Mammary epithelial cell (primary cell): ENCODE data around the gene CYP4F3.

Source experiments
- EZH2 ChIP-seq: IDR thresholded peaks from 2 replicates; pipeline ENCODE4 v1.6.1; 2012; ENCODE audit warnings: low read length, inconsistent platforms, borderline replicate concordance
- TF ChIP-seq, protein P1 (sequence below), 2 donors: IDR thresholded peaks in 1 of 2; conservative IDR thresholded peaks in 1 of 2; 2 replicates each; pipeline ENCODE4 v1.5.1; 2011 to 2012; ENCODE audit warnings: inconsistent platforms in 2 of 2, low read length in 2 of 2, mild to moderate bottlenecking in 2 of 2, control low read depth in 1 of 2, low read depth in 1 of 2; ENCODE audit not compliant: insufficient read depth in 1 of 2; ENCODE audit errors: extremely low read depth in 1 of 2

DNA sequence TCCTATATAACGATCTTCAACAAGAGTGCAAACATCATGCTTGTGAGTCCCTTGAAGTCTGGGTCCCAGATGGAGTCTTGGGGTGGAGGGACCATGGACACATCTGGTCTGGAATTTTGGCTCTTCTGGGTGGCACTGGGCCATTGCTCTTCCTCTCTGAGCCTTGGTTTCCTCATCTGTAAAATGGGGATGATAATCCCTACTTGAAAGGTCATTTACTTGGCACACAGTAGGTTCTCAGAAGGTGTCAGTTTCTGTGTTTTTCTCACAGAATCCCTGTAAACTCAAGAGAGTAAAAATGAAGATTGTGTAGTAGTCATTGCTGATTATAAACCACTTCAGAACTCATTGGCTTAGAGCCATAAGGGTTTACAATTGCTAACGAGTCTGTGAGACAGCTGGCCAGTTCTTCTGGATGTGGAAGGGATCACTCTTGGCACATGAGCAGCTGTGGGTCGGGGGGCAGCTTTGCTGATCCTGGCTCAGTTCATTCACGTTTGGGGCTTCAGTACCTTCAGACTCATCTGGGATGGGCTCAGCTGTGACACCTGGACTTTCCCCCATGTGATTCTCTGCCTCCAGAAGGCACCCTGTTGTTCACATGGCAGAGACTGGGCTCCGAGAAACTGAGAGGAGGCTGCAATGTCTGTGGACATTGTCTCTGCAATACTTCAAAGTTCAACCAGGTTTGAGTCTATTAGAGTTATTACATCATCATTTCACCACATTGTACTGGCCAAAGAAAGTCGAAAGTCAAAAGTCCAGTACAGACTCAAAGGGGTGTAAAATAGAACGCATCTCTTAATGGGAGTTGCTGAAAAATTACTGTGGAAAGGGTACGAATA, 40.0 kb downstream of the CYP4F3 start:
- TF ChIP-seq, protein P1, sequence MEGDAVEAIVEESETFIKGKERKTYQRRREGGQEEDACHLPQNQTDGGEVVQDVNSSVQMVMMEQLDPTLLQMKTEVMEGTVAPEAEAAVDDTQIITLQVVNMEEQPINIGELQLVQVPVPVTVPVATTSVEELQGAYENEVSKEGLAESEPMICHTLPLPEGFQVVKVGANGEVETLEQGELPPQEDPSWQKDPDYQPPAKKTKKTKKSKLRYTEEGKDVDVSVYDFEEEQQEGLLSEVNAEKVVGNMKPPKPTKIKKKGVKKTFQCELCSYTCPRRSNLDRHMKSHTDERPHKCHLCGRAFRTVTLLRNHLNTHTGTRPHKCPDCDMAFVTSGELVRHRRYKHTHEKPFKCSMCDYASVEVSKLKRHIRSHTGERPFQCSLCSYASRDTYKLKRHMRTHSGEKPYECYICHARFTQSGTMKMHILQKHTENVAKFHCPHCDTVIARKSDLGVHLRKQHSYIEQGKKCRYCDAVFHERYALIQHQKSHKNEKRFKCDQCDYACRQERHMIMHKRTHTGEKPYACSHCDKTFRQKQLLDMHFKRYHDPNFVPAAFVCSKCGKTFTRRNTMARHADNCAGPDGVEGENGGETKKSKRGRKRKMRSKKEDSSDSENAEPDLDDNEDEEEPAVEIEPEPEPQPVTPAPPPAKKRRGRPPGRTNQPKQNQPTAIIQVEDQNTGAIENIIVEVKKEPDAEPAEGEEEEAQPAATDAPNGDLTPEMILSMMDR (conservative IDR thresholded peaks at IDR 0.05 in 1 of 2, IDR thresholded peaks at IDR 0.05 in 1 of 2; ENCODE audit: extremely low read depth in 1 of 2, insufficient read depth in 1 of 2, low read depth in 1 of 2, low read length in 2 of 2), result no peak
- TF ChIP-seq EZH2, result no peak
